Measurements from ENCODE around the gene COMMD1. TPM values are rescaled to one million over a fixed set of nuclear protein-coding genes. Genes with fewer than 3 reads are reported as not detected.

The COMMD1 gene
- total RNA-seq, 1 donor from 2014 or later = 30.5 TPM

DNA sequence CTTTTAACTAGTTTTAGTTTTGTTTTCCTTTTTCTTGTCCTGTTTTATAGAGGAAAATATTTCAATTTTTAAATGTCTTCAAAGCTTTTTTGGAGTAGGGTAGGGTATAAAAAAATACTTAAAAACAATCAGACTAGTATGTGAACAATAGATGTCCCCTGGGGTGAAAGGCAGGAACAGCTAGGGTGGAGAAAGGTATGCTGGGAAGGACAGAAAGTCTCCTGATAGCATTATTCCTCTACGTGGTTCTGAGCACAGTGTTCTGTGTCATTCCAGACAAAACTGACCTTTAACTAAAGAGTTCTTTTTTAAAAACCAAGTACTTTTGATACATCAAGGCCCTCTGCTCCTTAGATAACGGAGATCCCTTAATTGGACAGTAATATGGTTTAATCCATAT lies 258.4 kb downstream of the COMMD1 start:
- Mint-ChIP-seq H3K9me3 (no peaks in the 10 kb centered on the region), H3K4me1 (no peaks in the 10 kb centered on the region), H3K36me3 (ENCODE audit: low read depth) (no peaks in the 10 kb centered on the region), H3K27ac (ENCODE audit: unreplicated experiment) (no peak overlapping the region), H3K27me3 (ENCODE audit: low read depth) (no peaks in the 10 kb centered on the region), H3K4me3 (no peak overlapping the region)
- no peak for DNase-seq (ENCODE audit: low read depth, low spot score)
- TF ChIP-seq, protein P1, sequence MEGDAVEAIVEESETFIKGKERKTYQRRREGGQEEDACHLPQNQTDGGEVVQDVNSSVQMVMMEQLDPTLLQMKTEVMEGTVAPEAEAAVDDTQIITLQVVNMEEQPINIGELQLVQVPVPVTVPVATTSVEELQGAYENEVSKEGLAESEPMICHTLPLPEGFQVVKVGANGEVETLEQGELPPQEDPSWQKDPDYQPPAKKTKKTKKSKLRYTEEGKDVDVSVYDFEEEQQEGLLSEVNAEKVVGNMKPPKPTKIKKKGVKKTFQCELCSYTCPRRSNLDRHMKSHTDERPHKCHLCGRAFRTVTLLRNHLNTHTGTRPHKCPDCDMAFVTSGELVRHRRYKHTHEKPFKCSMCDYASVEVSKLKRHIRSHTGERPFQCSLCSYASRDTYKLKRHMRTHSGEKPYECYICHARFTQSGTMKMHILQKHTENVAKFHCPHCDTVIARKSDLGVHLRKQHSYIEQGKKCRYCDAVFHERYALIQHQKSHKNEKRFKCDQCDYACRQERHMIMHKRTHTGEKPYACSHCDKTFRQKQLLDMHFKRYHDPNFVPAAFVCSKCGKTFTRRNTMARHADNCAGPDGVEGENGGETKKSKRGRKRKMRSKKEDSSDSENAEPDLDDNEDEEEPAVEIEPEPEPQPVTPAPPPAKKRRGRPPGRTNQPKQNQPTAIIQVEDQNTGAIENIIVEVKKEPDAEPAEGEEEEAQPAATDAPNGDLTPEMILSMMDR (conservative IDR thresholded peaks at IDR 0.05) = no peak

DNA sequence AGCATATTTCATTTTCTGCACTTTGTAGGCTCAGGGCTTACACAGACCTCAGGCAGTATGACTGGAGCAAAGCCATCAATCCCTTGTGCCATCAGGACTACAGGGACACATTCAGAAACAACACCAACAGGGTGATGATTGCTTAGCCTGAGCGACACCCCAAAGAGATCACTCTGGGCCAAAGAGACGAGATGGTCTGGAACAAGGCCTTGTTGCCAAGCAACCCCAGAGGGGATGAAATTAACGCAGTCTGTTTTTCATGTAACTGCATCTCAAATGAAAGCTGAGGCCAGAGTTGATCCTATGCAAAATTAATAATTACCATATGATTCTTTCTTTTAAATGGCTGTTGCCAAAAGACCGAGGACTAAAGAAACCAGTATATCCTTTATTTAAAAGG lies 270.3 kb downstream of the COMMD1 start:
- TF ChIP-seq, protein P1 (conservative IDR thresholded peaks at IDR 0.05) = no peak
- Mint-ChIP-seq H3K27me3 (ENCODE audit: low read depth) (no peaks in the 10 kb centered on the region), H3K4me3 (no peak overlapping the region), H3K4me1 (peaks cover 8% of the 10 kb centered on the region), H3K9me3 (no peaks in the 10 kb centered on the region), H3K27ac (ENCODE audit: unreplicated experiment) (no peak overlapping the region), H3K36me3 (ENCODE audit: low read depth) (no peaks in the 10 kb centered on the region)
- no peak for DNase-seq (ENCODE audit: low read depth, low spot score)

DNA sequence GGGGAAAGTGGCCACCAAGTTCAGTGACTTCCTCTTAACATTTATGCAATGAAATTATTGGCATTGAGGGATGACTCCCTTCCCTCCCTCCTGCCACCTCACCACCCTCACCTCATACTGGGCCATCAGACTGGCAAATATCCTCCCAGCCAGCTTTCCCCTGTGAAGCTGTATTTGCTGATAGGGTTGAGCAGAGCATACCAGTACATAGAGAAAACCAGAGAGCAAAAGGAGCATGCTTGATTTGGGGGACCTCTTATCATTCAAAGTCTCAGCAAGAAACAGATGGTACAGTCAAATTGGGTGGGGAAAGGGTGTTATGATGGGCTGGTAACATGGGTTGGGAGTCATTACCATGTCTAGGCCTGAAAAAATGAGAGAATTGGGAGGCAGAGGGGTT lies 271.3 kb downstream of the COMMD1 start:
- DNase-seq (ENCODE audit: low read depth, low spot score) = no peak
- H3K36me3 Mint-ChIP-seq (ENCODE audit: low read depth) = no peaks in the 10 kb centered on the region
- TF ChIP-seq, protein P1 (conservative IDR thresholded peaks at IDR 0.05) = no peak
- H3K9me3 Mint-ChIP-seq = no peaks in the 10 kb centered on the region
- H3K27me3 Mint-ChIP-seq (ENCODE audit: low read depth) = no peaks in the 10 kb centered on the region
- H3K4me1 Mint-ChIP-seq = peaks cover 8% of the 10 kb centered on the region
- no peak overlapping the region for H3K4me3 Mint-ChIP-seq
- no peak overlapping the region for H3K27ac Mint-ChIP-seq (ENCODE audit: unreplicated experiment)

DNA sequence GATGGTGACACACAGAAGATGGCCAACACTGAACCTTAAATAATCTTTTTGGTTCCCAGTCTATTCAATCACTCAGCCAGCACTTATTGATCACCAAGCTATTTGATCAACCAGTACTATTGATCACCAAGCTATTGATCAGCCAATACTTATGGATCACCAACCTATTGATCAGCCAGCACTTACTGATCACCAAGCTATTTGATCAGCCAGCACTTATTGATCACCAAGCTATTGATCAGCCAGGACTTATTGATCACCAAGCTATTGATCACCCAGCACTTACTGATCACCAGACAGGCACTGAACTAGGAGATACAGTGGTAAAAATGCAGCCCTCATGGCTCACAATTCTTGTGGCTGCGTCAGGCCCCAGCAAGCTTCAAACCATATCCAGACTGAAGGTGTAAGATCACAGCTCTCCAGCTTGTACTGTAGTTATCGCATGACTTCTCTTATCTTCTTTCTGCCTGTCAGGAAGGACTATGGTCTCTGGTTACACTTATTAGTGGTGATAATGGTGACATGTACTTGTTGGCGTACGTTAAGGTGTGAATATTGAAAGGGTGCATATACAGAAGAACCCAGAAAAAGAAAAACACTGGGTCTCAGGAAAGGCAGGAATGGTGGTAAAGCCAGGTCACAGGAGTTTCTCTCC lies 272.0 kb downstream of the COMMD1 start:
- Mint-ChIP-seq H3K36me3 (ENCODE audit: low read depth) (no peaks in the 10 kb centered on the region), H3K9me3 (no peaks in the 10 kb centered on the region), H3K27ac (ENCODE audit: unreplicated experiment) (no peak overlapping the region), H3K4me1 (peaks cover 12% of the 10 kb centered on the region), H3K4me3 (no peak overlapping the region), H3K27me3 (ENCODE audit: low read depth) (no peaks in the 10 kb centered on the region)
- TF ChIP-seq, protein P1 (conservative IDR thresholded peaks at IDR 0.05) = no peak
- no peak for DNase-seq (ENCODE audit: low read depth, low spot score)

DNA sequence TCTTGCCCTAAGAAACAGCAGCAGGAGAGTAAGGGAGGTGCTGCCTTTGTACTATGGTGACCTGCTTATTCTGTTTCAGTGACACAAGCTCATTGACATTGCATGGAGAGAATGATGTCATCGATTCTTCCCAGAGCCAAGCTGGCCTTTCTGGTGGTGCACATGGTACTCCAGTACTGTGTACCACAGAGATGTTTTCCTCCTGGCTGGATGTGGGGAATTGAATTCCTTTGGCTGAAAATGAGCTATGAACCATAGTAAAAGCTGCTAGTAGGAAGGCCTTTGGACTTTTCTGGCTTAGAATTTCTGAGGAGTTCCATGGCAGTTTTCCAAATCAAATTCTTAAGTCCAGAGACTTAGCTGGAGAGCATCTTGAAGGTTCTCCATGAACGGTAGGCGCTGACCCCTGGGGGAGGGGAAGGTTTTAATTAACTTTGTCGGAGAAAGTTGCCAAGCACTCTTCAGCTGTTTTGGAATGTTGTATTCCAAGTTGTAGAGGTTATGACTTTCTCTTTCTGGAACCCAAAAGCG lies 273.3 kb downstream of the COMMD1 start:
- no peaks in the 10 kb centered on the region for H3K27me3 Mint-ChIP-seq (ENCODE audit: low read depth)
- no peak overlapping the region for H3K27ac Mint-ChIP-seq (ENCODE audit: unreplicated experiment)
- no peaks in the 10 kb centered on the region for H3K36me3 Mint-ChIP-seq (ENCODE audit: low read depth)
- no peaks in the 10 kb centered on the region for H3K9me3 Mint-ChIP-seq
- no peak for DNase-seq (ENCODE audit: low read depth, low spot score)
- TF ChIP-seq, protein P1 (conservative IDR thresholded peaks at IDR 0.05) = no peak
- peaks cover 12% of the 10 kb centered on the region for H3K4me1 Mint-ChIP-seq
- no peak overlapping the region for H3K4me3 Mint-ChIP-seq

Measured in neural crest cell (in vitro differentiated cells).